Measurements from ENCODE around the gene SH3D21.
A peak's percentile ranks its signal among the peaks of the same experiment; 100 is the strongest.

SH3D21 gene

DNA sequence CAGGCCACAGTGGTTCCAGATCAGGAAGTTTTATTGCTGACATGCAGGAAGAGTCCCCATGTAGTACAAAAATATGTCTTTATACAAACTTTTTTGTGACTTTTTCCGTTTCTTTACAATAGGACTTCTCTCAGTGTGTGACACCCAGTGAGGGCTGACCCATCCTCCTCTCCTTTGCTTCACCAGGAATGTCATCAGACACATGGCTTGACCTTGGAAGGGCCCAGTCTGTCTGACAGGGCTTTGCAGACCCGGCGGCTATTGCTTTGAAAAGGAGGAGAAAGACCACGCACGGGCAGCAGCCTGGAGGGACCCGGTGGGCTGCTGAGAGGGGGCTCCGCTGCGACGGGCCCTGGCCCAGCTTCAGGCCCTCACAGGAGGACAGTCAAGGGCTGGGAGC is 33.4 kb downstream of the SH3D21 start:
- no peak for ATAC-seq

GRCh38 chr1:36341626-36342320 is 35.6 kb downstream of the SH3D21 start:
- Mint-ChIP-seq H3K9me3 (no peaks in the 10 kb centered on the region), H3K4me1 (peaks cover 10% of the 10 kb centered on the region), H3K4me3 (no peak overlapping the region), H3K36me3 (peaks cover 47% of the 10 kb centered on the region), H3K27ac (no peak overlapping the region)
- ATAC-seq, result no peak
- no peak for DNase-seq (ENCODE audit: low spot score in 2 of 2)

More for the DNA sequence above, 33.4 kb downstream of the SH3D21 start:
- Mint-ChIP-seq H3K36me3 (peaks cover 27% of the 10 kb centered on the region), H3K27ac (no peak overlapping the region), H3K4me1 (peaks cover 10% of the 10 kb centered on the region), H3K9me3 (no peaks in the 10 kb centered on the region), H3K4me3 (no peak overlapping the region)
- no peak for DNase-seq (ENCODE audit: low spot score in 2 of 2)

- Mint-ChIP-seq H3K36me3 (peaks cover 55% of the 10 kb centered on the region), H3K9me3 (no peaks in the 10 kb centered on the region), H3K4me1 (peaks cover 10% of the 10 kb centered on the region), H3K27ac (no peak overlapping the region), H3K4me3 (no peak overlapping the region)
- DNase-seq (ENCODE audit: low spot score in 2 of 2), result no peak
- peak; percentile 71 for ATAC-seq
These were observed 36.4 kb downstream of the SH3D21 start for GRCh38 chr1:36342426-36343185.

DNA sequence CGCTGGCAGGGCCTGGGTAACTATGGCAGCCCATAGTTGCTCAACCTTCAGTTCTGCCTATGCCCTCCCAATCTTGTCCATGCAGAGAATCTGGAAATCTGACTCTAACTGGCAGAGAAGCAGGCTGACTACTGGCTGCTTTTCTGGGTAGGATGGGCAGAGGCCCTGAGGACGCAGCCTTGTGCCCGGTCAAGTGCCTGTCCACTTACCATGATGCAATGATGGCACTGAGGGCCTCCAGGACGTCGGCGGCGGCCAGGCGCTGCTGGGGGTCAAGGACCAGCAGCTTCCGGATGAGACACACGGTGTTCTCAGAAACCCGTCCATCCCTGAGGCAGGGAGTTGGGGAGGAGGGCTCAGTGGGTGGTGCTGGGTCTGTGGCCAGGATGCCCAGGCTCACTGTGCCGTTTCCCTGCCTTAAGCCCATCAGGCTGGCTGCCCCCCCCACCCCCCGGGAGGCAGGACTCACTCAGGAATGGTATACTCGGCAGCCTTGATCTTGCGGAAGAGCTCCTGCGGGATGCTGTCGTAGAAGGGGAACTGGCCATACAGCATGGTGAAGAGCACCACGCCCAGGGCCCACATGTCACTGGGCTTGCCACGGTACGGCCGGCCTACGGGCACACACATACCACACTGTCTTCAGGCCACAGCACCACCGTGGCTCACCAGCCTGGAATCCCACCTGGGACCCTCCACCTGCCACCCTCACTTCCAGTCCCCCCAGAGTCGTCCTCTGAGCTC is 37.7 kb downstream of the SH3D21 start:
- ATAC-seq (no peak), DNase-seq (ENCODE audit: low spot score in 2 of 2) (no peak)
- no peaks in the 10 kb centered on the region for H3K9me3 Mint-ChIP-seq
- peaks cover 67% of the 10 kb centered on the region for H3K36me3 Mint-ChIP-seq
- H3K27ac Mint-ChIP-seq, result peak overlapping the region; percentile 40
- H3K4me1 Mint-ChIP-seq, result peaks cover 9% of the 10 kb centered on the region
- no peak overlapping the region for H3K4me3 Mint-ChIP-seq

DNA sequence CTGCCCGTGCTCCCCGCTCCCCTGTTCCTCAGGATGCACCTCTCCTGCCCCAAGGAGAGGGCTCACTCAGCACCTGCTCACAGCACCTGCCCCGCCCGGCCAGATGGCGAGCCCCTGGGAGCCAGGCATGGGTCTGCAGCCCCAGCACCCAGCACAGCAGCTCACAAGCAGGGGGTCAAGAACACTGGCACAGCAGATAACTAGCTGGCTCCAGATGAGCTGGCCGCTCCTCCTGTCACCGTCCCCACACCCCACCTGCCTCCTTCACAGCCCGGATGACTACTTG is 38.2 kb downstream of the SH3D21 start:
- H3K27ac Mint-ChIP-seq, result peak overlapping the region; percentile 40
- no peak overlapping the region for H3K4me3 Mint-ChIP-seq
- H3K36me3 Mint-ChIP-seq, result peaks cover 72% of the 10 kb centered on the region
- peaks cover 3% of the 10 kb centered on the region for H3K4me1 Mint-ChIP-seq
- no peak for DNase-seq (ENCODE audit: low spot score in 2 of 2)
- no peaks in the 10 kb centered on the region for H3K9me3 Mint-ChIP-seq
- ATAC-seq, result no peak

GRCh38 chr1:36345353-36345752 is 39.2 kb downstream of the SH3D21 start:
- peaks cover 68% of the 10 kb centered on the region for H3K36me3 Mint-ChIP-seq
- H3K4me3 Mint-ChIP-seq, result no peak overlapping the region
- ATAC-seq (no peak), DNase-seq (ENCODE audit: low spot score in 2 of 2) (no peak)
- no peaks in the 10 kb centered on the region for H3K9me3 Mint-ChIP-seq
- H3K4me1 Mint-ChIP-seq, result peaks cover 2% of the 10 kb centered on the region
- peak overlapping the region; percentile 40 for H3K27ac Mint-ChIP-seq

GRCh38 chr1:36346741-36347370 is 40.7 kb downstream of the SH3D21 start:
- H3K4me1 Mint-ChIP-seq, result peaks cover 14% of the 10 kb centered on the region
- DNase-seq (ENCODE audit: low spot score in 2 of 2), result no peak

DNA sequence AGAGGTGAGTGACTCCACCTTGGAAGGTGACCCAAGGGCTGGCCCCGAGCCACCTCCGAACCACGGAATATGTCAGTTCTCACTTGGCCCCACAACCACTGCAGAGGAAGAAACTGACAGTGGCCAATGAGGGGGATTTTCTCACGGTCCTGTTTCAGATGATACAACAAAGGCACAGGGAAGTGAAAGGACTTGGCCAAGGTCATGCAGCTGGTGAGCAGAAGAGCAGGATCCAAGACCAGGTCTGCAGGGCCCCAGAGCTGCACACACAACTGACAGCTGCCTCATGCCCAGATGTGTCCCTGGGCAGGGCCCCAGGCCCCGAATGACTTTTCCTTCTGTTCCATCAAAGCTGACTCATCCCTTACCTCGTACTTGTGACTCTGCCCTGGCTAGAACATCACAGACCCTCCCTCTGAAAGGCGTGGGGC is 43.1 kb downstream of the SH3D21 start:
- no peak for DNase-seq (ENCODE audit: low spot score in 2 of 2)
- Mint-ChIP-seq H3K36me3 (peaks cover 67% of the 10 kb centered on the region), H3K27ac (no peak overlapping the region)

More at GRCh38 chr1:36346741-36347370, 40.7 kb downstream of the SH3D21 start:
- no peak overlapping the region for H3K4me3 Mint-ChIP-seq
- no peak for ATAC-seq
- H3K36me3 Mint-ChIP-seq, result peaks cover 57% of the 10 kb centered on the region
- peak overlapping the region; percentile 40 for H3K27ac Mint-ChIP-seq
- no peaks in the 10 kb centered on the region for H3K9me3 Mint-ChIP-seq

GRCh38 chr1:36349839-36350238 is 43.7 kb downstream of the SH3D21 start:
- no peak for DNase-seq (ENCODE audit: low spot score in 2 of 2)
- H3K36me3 Mint-ChIP-seq, result peaks cover 66% of the 10 kb centered on the region
- no peak overlapping the region for H3K4me3 Mint-ChIP-seq
- H3K27ac Mint-ChIP-seq, result no peak overlapping the region
- no peak for ATAC-seq
- H3K4me1 Mint-ChIP-seq, result peaks cover 20% of the 10 kb centered on the region
- no peaks in the 10 kb centered on the region for H3K9me3 Mint-ChIP-seq

More for the DNA sequence above, 43.1 kb downstream of the SH3D21 start:
- peaks cover 20% of the 10 kb centered on the region for H3K4me1 Mint-ChIP-seq
- H3K4me3 Mint-ChIP-seq, result no peak overlapping the region
- H3K9me3 Mint-ChIP-seq, result no peaks in the 10 kb centered on the region
- peak; percentile 16 for ATAC-seq

DNA sequence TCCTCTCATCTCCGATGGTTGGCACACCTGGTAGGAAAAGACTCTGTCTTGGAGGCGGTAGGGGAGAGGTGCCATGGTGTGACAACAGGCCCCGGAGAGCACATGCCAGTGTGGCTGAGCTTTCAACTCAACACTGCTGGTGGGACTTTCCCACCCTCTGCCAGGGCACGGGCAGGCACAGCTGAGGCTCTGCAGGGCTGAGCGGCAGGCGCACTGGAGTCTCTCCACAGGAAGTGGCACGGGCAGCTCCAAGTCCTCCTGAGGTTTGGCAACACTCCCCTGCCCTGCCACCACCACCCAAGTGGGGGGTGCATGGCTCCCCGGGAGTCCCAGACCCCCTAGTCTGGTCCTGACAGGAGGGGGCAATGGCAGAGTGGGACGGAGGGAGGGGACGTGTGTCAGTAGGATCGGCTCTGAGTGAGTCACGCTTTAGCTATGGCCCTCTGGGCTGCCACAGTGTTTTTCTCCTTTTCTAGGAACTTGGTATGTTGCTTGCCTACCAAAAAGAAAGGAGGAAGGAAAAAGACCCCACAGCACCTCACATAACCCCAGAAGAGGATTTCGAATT is 44.6 kb downstream of the SH3D21 start:
- Mint-ChIP-seq H3K4me1 (peaks cover 20% of the 10 kb centered on the region), H3K4me3 (peak overlapping the region; percentile 16)

DNA sequence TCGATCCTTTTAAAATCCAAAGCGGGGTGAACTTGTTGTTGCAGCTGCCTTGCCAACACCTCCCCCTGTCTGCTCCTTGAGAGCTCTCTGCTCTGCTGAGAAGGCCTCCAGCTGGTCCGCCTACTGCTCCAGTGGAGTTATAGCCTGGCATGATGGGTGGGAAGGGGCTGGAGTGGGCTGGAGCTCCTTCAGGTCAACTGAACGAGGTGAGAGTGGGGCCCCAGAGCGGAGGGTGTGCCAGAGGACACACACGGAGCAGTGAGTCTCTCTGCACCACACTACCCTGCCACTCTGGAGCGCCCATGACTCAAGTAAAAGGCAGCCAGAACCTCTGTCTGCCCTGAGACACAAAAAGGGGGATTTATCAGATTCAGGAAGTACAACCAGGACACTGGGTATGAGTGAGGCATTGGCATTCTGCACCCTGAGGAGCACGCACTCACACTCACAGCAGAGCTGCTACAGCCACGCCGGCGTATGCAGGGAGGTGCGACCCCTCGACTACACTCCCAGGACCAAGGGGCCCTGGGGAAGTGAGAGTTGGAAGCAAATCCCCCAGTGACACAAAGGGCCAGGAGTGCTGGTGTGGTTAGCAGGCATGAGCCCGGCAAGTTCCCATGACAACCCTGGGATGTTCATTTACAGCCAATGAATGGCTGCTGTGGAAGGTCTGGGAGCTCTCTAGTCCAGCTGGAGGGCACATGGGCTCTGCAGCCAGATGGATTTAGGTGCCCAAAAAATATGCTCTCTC is 45.2 kb downstream of the SH3D21 start:
- peaks cover 20% of the 10 kb centered on the region for H3K4me1 Mint-ChIP-seq
- peak overlapping the region; percentile 69 for H3K27ac Mint-ChIP-seq
- no peak overlapping the region for H3K4me3 Mint-ChIP-seq
- H3K36me3 Mint-ChIP-seq, result peaks cover 65% of the 10 kb centered on the region
- ATAC-seq (peak; percentile 3), DNase-seq (ENCODE audit: low spot score in 2 of 2) (no peak)
- H3K9me3 Mint-ChIP-seq, result no peaks in the 10 kb centered on the region

More for the DNA sequence above, 44.6 kb downstream of the SH3D21 start:
- H3K27ac Mint-ChIP-seq, result peak overlapping the region; percentile 69
- no peak for DNase-seq (ENCODE audit: low spot score in 2 of 2)
- peaks cover 66% of the 10 kb centered on the region for H3K36me3 Mint-ChIP-seq
- ATAC-seq, result peak; percentile 84
- H3K9me3 Mint-ChIP-seq, result no peaks in the 10 kb centered on the region

GRCh38 chr1:36352125-36352909 is 46.1 kb downstream of the SH3D21 start:
- no peak for DNase-seq (ENCODE audit: low spot score in 2 of 2)
- peak overlapping the region; percentile 67 for H3K27ac Mint-ChIP-seq
- peaks cover 20% of the 10 kb centered on the region for H3K4me1 Mint-ChIP-seq

DNA sequence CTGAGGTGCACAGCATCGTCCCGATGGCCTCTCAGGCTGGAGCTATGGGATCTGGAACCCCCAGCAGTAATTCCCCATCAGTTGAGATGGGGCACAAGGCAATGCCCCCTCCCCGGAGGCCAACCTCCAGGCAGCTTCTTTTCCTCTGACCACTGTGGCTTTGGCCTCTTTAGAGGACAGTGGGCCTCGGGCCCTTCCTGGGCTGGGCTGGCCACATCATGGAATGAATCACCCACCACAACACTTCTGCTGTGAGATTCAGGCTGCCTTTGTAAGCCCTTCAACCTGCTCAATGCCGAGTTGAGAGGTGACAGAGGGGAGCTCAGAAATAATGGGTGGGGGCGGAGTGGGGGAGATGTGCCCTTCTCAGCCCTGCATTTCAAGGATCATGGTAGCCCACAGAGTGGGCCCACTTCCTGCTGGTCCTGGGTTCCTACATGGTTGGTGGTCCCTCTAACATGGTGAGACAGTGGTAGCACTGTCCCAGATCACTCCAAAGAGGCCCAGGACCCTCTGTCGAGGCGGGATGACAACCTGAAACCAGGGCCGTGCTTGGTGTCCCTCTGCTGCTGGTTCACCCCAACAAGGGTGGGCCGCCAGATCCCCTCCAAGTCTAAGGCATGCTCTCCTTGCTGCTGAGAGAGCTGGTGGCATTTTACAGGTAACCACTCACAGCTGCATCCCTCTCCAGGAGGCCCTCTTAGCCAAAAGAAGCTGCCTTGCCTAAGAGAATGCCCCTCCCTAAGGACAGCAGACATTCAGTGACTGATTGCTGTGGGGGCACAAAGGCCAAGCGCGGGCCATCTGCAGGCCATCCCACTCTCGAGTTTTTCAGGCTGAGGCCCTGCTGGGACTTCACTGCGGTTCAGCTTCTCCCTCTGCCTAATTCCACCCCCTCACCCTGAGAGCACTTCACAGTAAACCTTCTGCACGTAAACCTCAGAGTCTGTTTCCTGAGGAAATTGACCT is 47.0 kb downstream of the SH3D21 start:
- DNase-seq (ENCODE audit: low spot score in 2 of 2) (no peak), ATAC-seq (no peak)
- H3K9me3 Mint-ChIP-seq, result no peaks in the 10 kb centered on the region
- no peak overlapping the region for H3K4me3 Mint-ChIP-seq
- H3K36me3 Mint-ChIP-seq, result peaks cover 66% of the 10 kb centered on the region
- H3K4me1 Mint-ChIP-seq, result peaks cover 20% of the 10 kb centered on the region
- peak overlapping the region; percentile 67 for H3K27ac Mint-ChIP-seq

More at GRCh38 chr1:36352125-36352909, 46.1 kb downstream of the SH3D21 start:
- Mint-ChIP-seq H3K36me3 (peaks cover 66% of the 10 kb centered on the region), H3K9me3 (no peaks in the 10 kb centered on the region), H3K4me3 (no peak overlapping the region)
- ATAC-seq, result no peak

All from stimulated activated effector memory CD8-positive, alpha-beta T cell treated with anti-CD3 and anti-CD28 coated beads, Interleukin-12 subunit alpha, Interleukin-12 subunit beta, amount 100 ng/mL, for 72 hours (primary cell).